NCI-H2081 (cell line): ENCODE measurements around the gene DYDC2.
"Not testable (repeated sequence)": the region's sequence is repeated elsewhere in the genome, so short reads cannot be mapped to it uniquely, and the experiment has no call there.

Source experiments
- DNase-seq, 2 experiments: peaks; one replicate each; lab custom pipeline; 2025; lab: John Stamatoyannopoulos, UW

Gene DYDC2

GRCh38 chr10:80356563-80356988 lies at the start of gene DYDC2, which contains the start of gene DYDC1:
TSS of gene DYDC2 (plus strand) at chr10:80356781. CDS start at chr10:80362444, 5,663 bp downstream.
TSS of gene DYDC1 (minus strand) at chr10:80356755. CDS start at chr10:80352601, 4,154 bp downstream.
- peak; percentile 56 to 69 for DNase-seq

GRCh38 chr10:80313523-80313922 lies 43.1 kb upstream of the DYDC2 start:
- no peak for DNase-seq

- no peak for DNase-seq
These were observed 41.2 kb upstream of the DYDC2 start for GRCh38 chr10:80315391-80315790.

- no peak for DNase-seq
These were observed 37.8 kb upstream of the DYDC2 start for GRCh38 chr10:80318742-80319141.

GRCh38 chr10:80319318-80319717 lies 37.3 kb upstream of the DYDC2 start:
- no peak for DNase-seq

- peak in 1 of 2 experiments; percentile 1 for DNase-seq
These were observed 36.8 kb upstream of the DYDC2 start for GRCh38 chr10:80319725-80320290.

- DNase-seq, result no peak
These were observed 36.2 kb upstream of the DYDC2 start for GRCh38 chr10:80320377-80320776.

GRCh38 chr10:80321183-80321582 lies 35.4 kb upstream of the DYDC2 start:
- DNase-seq, result no peak

- no peak for DNase-seq
These were observed 34.4 kb upstream of the DYDC2 start for GRCh38 chr10:80322158-80322557.

GRCh38 chr10:80322711-80323110 lies 33.9 kb upstream of the DYDC2 start:
- no peak for DNase-seq

GRCh38 chr10:80323311-80323710 lies 33.3 kb upstream of the DYDC2 start:
- DNase-seq, result no peak

- no peak for DNase-seq
These were observed 32.5 kb upstream of the DYDC2 start for GRCh38 chr10:80324086-80324485.

GRCh38 chr10:80324891-80325364 lies 31.7 kb upstream of the DYDC2 start:
- DNase-seq, result no peak

- no peak for DNase-seq
These were observed 22.6 kb upstream of the DYDC2 start for GRCh38 chr10:80333983-80334382.

- no peak for DNase-seq
These were observed 12.3 kb upstream of the DYDC2 start for GRCh38 chr10:80344276-80344675.

GRCh38 chr10:80344912-80345311 lies 11.7 kb upstream of the DYDC2 start:
- DNase-seq, result no peak

GRCh38 chr10:80350251-80350650 lies 6.3 kb upstream of the DYDC2 start:
- no peak for DNase-seq

- no peak for DNase-seq
These were observed 5.4 kb upstream of the DYDC2 start for GRCh38 chr10:80351220-80351619.

GRCh38 chr10:80356989-80357850 lies 639 bp downstream of the DYDC2 start:
- DNase-seq, result peak in 1 of 2 experiments; percentile 8

GRCh38 chr10:80357851-80358125 lies 1.2 kb downstream of the DYDC2 start:
- no peak for DNase-seq

GRCh38 chr10:80358925-80359324 lies 2.3 kb downstream of the DYDC2 start:
- not testable (repeated sequence) for DNase-seq

- no peak for DNase-seq
These were observed 3.1 kb downstream of the DYDC2 start for GRCh38 chr10:80359644-80360043.

- DNase-seq, result no peak
These were observed 8.9 kb downstream of the DYDC2 start for GRCh38 chr10:80365510-80365909.
